ENCODE data around the gene CDK5.

DNA sequence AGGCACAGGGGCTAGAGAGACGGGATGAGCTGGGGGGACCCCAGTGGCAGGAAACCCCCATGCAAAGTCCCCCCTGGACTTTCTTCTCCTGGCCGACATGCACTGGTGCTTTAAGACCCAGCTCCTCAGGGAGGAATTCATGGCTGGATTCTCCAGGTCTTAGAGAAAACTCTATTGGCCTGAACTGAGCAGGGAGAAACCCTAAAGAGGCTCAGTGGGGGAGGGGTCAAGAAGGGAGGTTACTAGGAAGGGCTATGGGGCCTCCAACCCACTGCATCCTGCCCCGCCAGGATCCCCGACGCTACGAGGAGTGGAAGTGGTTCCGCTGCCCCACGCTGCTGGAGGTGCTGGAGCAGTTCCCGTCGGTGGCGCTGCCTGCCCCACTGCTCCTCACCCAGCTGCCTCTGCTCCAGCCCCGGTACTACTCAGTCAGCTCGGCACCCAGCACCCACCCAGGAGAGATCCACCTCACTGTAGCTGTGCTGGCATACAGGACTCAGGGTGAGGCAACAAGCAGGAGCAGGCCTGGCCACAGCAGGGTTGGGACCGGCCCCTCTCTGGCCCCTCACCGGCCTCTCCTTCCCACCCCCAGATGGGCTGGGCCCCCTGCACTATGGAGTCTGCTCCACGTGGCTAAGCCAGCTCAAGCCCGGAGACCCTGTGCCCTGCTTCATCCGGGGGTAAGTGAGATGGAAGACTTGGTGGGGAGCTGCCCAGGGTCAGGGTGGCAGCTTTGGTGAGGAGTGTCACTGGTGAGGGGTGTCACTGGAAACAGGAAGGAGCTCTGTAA, 47.2 kb downstream of the CDK5 start:
- TF ChIP-seq, protein P1, sequence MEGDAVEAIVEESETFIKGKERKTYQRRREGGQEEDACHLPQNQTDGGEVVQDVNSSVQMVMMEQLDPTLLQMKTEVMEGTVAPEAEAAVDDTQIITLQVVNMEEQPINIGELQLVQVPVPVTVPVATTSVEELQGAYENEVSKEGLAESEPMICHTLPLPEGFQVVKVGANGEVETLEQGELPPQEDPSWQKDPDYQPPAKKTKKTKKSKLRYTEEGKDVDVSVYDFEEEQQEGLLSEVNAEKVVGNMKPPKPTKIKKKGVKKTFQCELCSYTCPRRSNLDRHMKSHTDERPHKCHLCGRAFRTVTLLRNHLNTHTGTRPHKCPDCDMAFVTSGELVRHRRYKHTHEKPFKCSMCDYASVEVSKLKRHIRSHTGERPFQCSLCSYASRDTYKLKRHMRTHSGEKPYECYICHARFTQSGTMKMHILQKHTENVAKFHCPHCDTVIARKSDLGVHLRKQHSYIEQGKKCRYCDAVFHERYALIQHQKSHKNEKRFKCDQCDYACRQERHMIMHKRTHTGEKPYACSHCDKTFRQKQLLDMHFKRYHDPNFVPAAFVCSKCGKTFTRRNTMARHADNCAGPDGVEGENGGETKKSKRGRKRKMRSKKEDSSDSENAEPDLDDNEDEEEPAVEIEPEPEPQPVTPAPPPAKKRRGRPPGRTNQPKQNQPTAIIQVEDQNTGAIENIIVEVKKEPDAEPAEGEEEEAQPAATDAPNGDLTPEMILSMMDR (IDR thresholded peaks at IDR 0.05), result no peak
- no peak for TF ChIP-seq POLR2A (IDR thresholded peaks at IDR 0.05)

Data from esophagus squamous epithelium (tissue), 4 donors.